ENCODE results near the gene NSUN3.

GRCh38 chr3:94076055-94076454 lies 13.2 kb downstream of the NSUN3 start:
- TF ChIP-seq EZH2 (IDR thresholded peaks at IDR 0.05; ENCODE audit: borderline replicate concordance, insufficient read depth, low read depth, low read length, poor library complexity, severe bottlenecking) (no peak), CTCF (IDR thresholded peaks at IDR 0.05) (no peak)
